ENCODE measurements around the gene MAGI2.

MAGI2 gene

GRCh38 chr7:78496096-78496630 lies 957.3 kb downstream of the MAGI2 start:
- FAIRE-seq = no peak
- DNase-seq (ENCODE audit: extremely low spot score, insufficient read length, low read depth) = no peak

GRCh38 chr7:78493401-78493800 lies 960.1 kb downstream of the MAGI2 start:
- DNase-seq (ENCODE audit: extremely low spot score, insufficient read length, low read depth) = no peak
- no peak for FAIRE-seq

- DNase-seq (ENCODE audit: extremely low spot score, insufficient read length, low read depth) (no peak), FAIRE-seq (no peak)
Measured at GRCh38 chr7:78492146-78492545, 961.3 kb downstream of the MAGI2 start.

GRCh38 chr7:78490524-78490923 lies 962.9 kb downstream of the MAGI2 start:
- DNase-seq (ENCODE audit: extremely low spot score, insufficient read length, low read depth) (no peak), FAIRE-seq (no peak)

GRCh38 chr7:78489476-78490240 lies 963.8 kb downstream of the MAGI2 start:
- no peak for DNase-seq (ENCODE audit: extremely low spot score, insufficient read length, low read depth)
- no peak for FAIRE-seq

- DNase-seq (ENCODE audit: extremely low spot score, insufficient read length, low read depth) = no peak
- no peak for FAIRE-seq
Measured at GRCh38 chr7:78487464-78487863, 966.0 kb downstream of the MAGI2 start.

- FAIRE-seq (no peak), DNase-seq (ENCODE audit: extremely low spot score, insufficient read length, low read depth) (no peak)
Measured at GRCh38 chr7:78479348-78479747, 974.1 kb downstream of the MAGI2 start.

- FAIRE-seq (no peak), DNase-seq (ENCODE audit: extremely low spot score, insufficient read length, low read depth) (no peak)
Measured at GRCh38 chr7:78476851-78477405, 976.5 kb downstream of the MAGI2 start.

- DNase-seq (ENCODE audit: extremely low spot score, insufficient read length, low read depth) (no peak), FAIRE-seq (no peak)
Measured at GRCh38 chr7:78473571-78474301, 979.7 kb downstream of the MAGI2 start.

GRCh38 chr7:78473021-78473420 lies 980.4 kb downstream of the MAGI2 start:
- DNase-seq (ENCODE audit: extremely low spot score, insufficient read length, low read depth) (no peak), FAIRE-seq (no peak)

- FAIRE-seq (no peak), DNase-seq (ENCODE audit: extremely low spot score, insufficient read length, low read depth) (no peak)
Measured at GRCh38 chr7:78472519-78472918, 980.9 kb downstream of the MAGI2 start.

- no peak for DNase-seq (ENCODE audit: extremely low spot score, insufficient read length, low read depth)
- no peak for FAIRE-seq
Measured at GRCh38 chr7:78465894-78466293, 987.6 kb downstream of the MAGI2 start.

GRCh38 chr7:78463039-78463438 lies 990.4 kb downstream of the MAGI2 start:
- FAIRE-seq = no peak

GRCh38 chr7:78450706-78451105 lies 1002.8 kb downstream of the MAGI2 start:
- DNase-seq (ENCODE audit: extremely low spot score, insufficient read length, low read depth) (no peak), FAIRE-seq (no peak)

More at GRCh38 chr7:78463039-78463438, 990.4 kb downstream of the MAGI2 start:
- no peak for DNase-seq (ENCODE audit: extremely low spot score, insufficient read length, low read depth)

GRCh38 chr7:78448911-78449310 lies 1004.6 kb downstream of the MAGI2 start:
- FAIRE-seq = no peak
- no peak for DNase-seq (ENCODE audit: extremely low spot score, insufficient read length, low read depth)

- FAIRE-seq = no peak
- no peak for DNase-seq (ENCODE audit: extremely low spot score, insufficient read length, low read depth)
Measured at GRCh38 chr7:78444267-78444666, 1009.2 kb downstream of the MAGI2 start.

GRCh38 chr7:78443811-78444210 lies 1009.7 kb downstream of the MAGI2 start:
- no peak for FAIRE-seq

GRCh38 chr7:78441737-78442136 lies 1011.7 kb downstream of the MAGI2 start:
- no peak for DNase-seq (ENCODE audit: extremely low spot score, insufficient read length, low read depth)
- no peak for FAIRE-seq

More at GRCh38 chr7:78443811-78444210, 1009.7 kb downstream of the MAGI2 start:
- DNase-seq (ENCODE audit: extremely low spot score, insufficient read length, low read depth) = no peak

- DNase-seq (ENCODE audit: extremely low spot score, insufficient read length, low read depth) = no peak
- no peak for FAIRE-seq
Measured at GRCh38 chr7:78438433-78438832, 1015.0 kb downstream of the MAGI2 start.

GRCh38 chr7:78437118-78437517 lies 1016.3 kb downstream of the MAGI2 start:
- no peak for DNase-seq (ENCODE audit: extremely low spot score, insufficient read length, low read depth)
- no peak for FAIRE-seq

- FAIRE-seq (no peak), DNase-seq (ENCODE audit: extremely low spot score, insufficient read length, low read depth) (no peak)
Measured at GRCh38 chr7:78435355-78435754, 1018.1 kb downstream of the MAGI2 start.

All from GM18507 (cell line).